ENCODE measurements around the gene CCDC187. TPM values are rescaled to one million over a fixed set of nuclear protein-coding genes. Genes with fewer than 3 reads are reported as not detected.

Gene CCDC187
- total and polyA plus RNA-seq, 2 of the 8 experiments (the other 6 are each of a cell fraction or from before 2014, with no cell fraction given) = 0.02 TPM; not detected in 1

- TF ChIP-seq CBX5 (IDR thresholded peaks at IDR 0.05; ENCODE audit: low read depth, low read length) (no peak), TEAD4 (IDR thresholded peaks at IDR 0.05; ENCODE audit: low read depth, low read length) (no peak), GTF2F1 (IDR thresholded peaks at IDR 0.05; ENCODE audit: borderline replicate concordance, low read depth, low read length) (no peak)
Measured at GRCh38 chr9:136310273-136311030, 6.6 kb upstream of the CCDC187 start (continued).
